ENCODE data around the gene ADCK1. TPM values are rescaled to one million over a fixed set of nuclear protein-coding genes. Genes with fewer than 3 reads are reported as not detected.

The ADCK1 gene
- total RNA-seq, 2 experiments from 2014 or later = 2.7 to 3.3 TPM

- H3K9me3 Mint-ChIP-seq (ENCODE audit: insufficient read depth) = no peaks in the 10 kb centered on the region
- ChIA-PET POLR2A (no interaction called here), CTCF (interaction anchor here (0.7 kb wide), 1 partner anchor 9 kb away, joined by 3 read pairs; no protein-coding TSS in a partner anchor)
- no peaks in the 10 kb centered on the region for H3K27me3 Mint-ChIP-seq (ENCODE audit: low read depth)
- DNase-seq (no peak), ATAC-seq (no peak)
- no peak overlapping the region for H3K4me3 Mint-ChIP-seq
- H3K4me1 Mint-ChIP-seq (ENCODE audit: low read depth) = no peaks in the 10 kb centered on the region
- H3K27ac Mint-ChIP-seq = no peak overlapping the region
- H3K36me3 Mint-ChIP-seq (ENCODE audit: low read depth) = peaks cover 1% of the 10 kb centered on the region
Measured at GRCh38 chr14:77868552-77869285, 68.8 kb downstream of the ADCK1 start.

- POLR2A ChIA-PET = no interaction called here
Measured at GRCh38 chr14:77869340-77869739, 69.4 kb downstream of the ADCK1 start.

GRCh38 chr14:77870646-77871045 is 70.7 kb downstream of the ADCK1 start:
- Mint-ChIP-seq H3K36me3 (ENCODE audit: low read depth) (peaks cover 1% of the 10 kb centered on the region), H3K27ac (no peak overlapping the region)
- CTCF ChIA-PET = interaction anchor here (0.5 to 0.8 kb wide), 2 partner anchors 9 to 28 kb away, joined by 3 read pairs; no protein-coding TSS in a partner anchor

More at GRCh38 chr14:77869340-77869739, 69.4 kb downstream of the ADCK1 start:
- H3K9me3 Mint-ChIP-seq (ENCODE audit: insufficient read depth) = peaks cover under 1% of the 10 kb centered on the region
- H3K4me3 Mint-ChIP-seq = no peak overlapping the region
- H3K4me1 Mint-ChIP-seq (ENCODE audit: low read depth) = no peaks in the 10 kb centered on the region
- H3K36me3 Mint-ChIP-seq (ENCODE audit: low read depth) = peaks cover 1% of the 10 kb centered on the region
- no peak overlapping the region for H3K27ac Mint-ChIP-seq
- no peak for DNase-seq
- ATAC-seq = no peak
- CTCF ChIA-PET = interaction anchor here (0.7 kb wide), 1 partner anchor 10 kb away, joined by 3 read pairs; no protein-coding TSS in a partner anchor
- no peaks in the 10 kb centered on the region for H3K27me3 Mint-ChIP-seq (ENCODE audit: low read depth)

GRCh38 chr14:77872152-77872551 is 72.2 kb downstream of the ADCK1 start:
- DNase-seq (no peak), ATAC-seq (no peak)
- Mint-ChIP-seq H3K4me3 (no peak overlapping the region), H3K27ac (no peak overlapping the region), H3K27me3 (ENCODE audit: low read depth) (no peaks in the 10 kb centered on the region), H3K9me3 (ENCODE audit: insufficient read depth) (peaks cover 9% of the 10 kb centered on the region), H3K4me1 (ENCODE audit: low read depth) (no peaks in the 10 kb centered on the region), H3K36me3 (ENCODE audit: low read depth) (peaks cover 1% of the 10 kb centered on the region)
- ChIA-PET CTCF (interaction anchor here (3.0 kb wide), 1 partner anchor 10 kb away, joined by 12 read pairs; no protein-coding TSS in a partner anchor), POLR2A (no interaction called here)

More at GRCh38 chr14:77870646-77871045, 70.7 kb downstream of the ADCK1 start:
- H3K4me3 Mint-ChIP-seq = no peak overlapping the region
- no peaks in the 10 kb centered on the region for H3K4me1 Mint-ChIP-seq (ENCODE audit: low read depth)
- ATAC-seq = no peak
- POLR2A ChIA-PET = no interaction called here
- H3K9me3 Mint-ChIP-seq (ENCODE audit: insufficient read depth) = peaks cover 9% of the 10 kb centered on the region
- no peak for DNase-seq
- no peaks in the 10 kb centered on the region for H3K27me3 Mint-ChIP-seq (ENCODE audit: low read depth)

GRCh38 chr14:77872983-77873382 is 73.1 kb downstream of the ADCK1 start:
- ATAC-seq = no peak
- Mint-ChIP-seq H3K27me3 (ENCODE audit: low read depth) (no peaks in the 10 kb centered on the region), H3K36me3 (ENCODE audit: low read depth) (peaks cover 1% of the 10 kb centered on the region), H3K9me3 (ENCODE audit: insufficient read depth) (peaks cover 9% of the 10 kb centered on the region), H3K4me3 (no peak overlapping the region), H3K27ac (no peak overlapping the region), H3K4me1 (ENCODE audit: low read depth) (no peaks in the 10 kb centered on the region)
- ChIA-PET POLR2A (no interaction called here), CTCF (interaction anchor here (3.0 kb wide), 1 partner anchor 11 kb away, joined by 12 read pairs; no protein-coding TSS in a partner anchor)
- no peak for DNase-seq

GRCh38 chr14:77878783-77879182 is 78.9 kb downstream of the ADCK1 start:
- no peak for ATAC-seq

DNA sequence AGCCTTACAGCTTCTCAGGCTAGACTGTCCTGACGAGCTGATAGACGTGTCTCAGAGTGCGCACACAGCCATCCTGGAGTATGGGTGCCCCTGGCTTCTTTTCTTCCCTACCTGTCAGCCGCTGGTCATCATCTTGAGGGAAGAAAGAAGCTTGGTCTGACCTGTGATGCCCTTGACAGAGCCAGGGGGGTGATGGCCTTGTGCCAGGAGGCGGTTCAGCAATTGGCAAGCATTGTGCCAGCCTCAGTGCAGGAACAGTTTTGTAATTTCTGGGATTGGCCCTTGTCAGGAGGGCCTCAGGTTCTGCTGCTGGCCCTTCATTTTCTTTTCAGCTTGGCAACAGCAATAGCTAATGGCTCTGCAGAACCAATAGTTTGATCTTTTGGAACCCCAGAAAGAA is 80.1 kb downstream of the ADCK1 start:
- no peak for ATAC-seq
- H3K36me3 Mint-ChIP-seq (ENCODE audit: low read depth) = no peaks in the 10 kb centered on the region
- no peak for DNase-seq
- ChIA-PET CTCF (interaction anchor here (1.7 kb wide), 1 partner anchor 18 kb away, joined by 5 read pairs; no protein-coding TSS in a partner anchor), POLR2A (no interaction called here)
- no peak overlapping the region for H3K4me3 Mint-ChIP-seq
- peaks cover 1% of the 10 kb centered on the region for H3K9me3 Mint-ChIP-seq (ENCODE audit: insufficient read depth)
- no peaks in the 10 kb centered on the region for H3K27me3 Mint-ChIP-seq (ENCODE audit: low read depth)
- H3K27ac Mint-ChIP-seq = no peak overlapping the region
- no peaks in the 10 kb centered on the region for H3K4me1 Mint-ChIP-seq (ENCODE audit: low read depth)

More at GRCh38 chr14:77878783-77879182, 78.9 kb downstream of the ADCK1 start:
- no peaks in the 10 kb centered on the region for H3K4me1 Mint-ChIP-seq (ENCODE audit: low read depth)
- ChIA-PET CTCF (interaction anchor here (1.7 kb wide), 1 partner anchor 16 kb away, joined by 5 read pairs; no protein-coding TSS in a partner anchor), POLR2A (no interaction called here)
- no peaks in the 10 kb centered on the region for H3K27me3 Mint-ChIP-seq (ENCODE audit: low read depth)
- H3K36me3 Mint-ChIP-seq (ENCODE audit: low read depth) = no peaks in the 10 kb centered on the region
- no peak overlapping the region for H3K4me3 Mint-ChIP-seq
- DNase-seq = no peak
- peaks cover 9% of the 10 kb centered on the region for H3K9me3 Mint-ChIP-seq (ENCODE audit: insufficient read depth)
- H3K27ac Mint-ChIP-seq = no peak overlapping the region

DNA sequence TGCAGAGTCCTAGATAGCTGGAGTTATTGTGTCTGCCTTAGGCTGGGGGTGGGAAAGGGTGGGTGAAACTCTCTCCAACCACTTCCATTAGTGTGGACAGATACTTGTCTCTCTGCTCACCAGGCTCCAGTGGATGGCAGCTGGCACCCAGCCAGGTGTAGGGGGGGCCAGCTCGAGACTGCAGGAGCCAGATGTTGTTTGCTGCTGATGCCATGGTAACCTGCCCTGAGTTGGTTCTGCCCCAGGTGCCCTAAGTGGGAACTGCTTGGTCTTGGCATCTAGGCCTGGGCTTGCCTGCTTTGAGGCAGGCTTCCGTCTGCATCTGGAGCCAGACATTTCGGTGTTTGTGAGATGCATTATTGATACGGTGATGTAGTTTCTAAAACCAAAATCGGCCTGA is 82.2 kb downstream of the ADCK1 start:
- ChIA-PET POLR2A (no interaction called here), CTCF (no interaction called here)
- no peaks in the 10 kb centered on the region for H3K36me3 Mint-ChIP-seq (ENCODE audit: low read depth)
- no peak for ATAC-seq
- no peaks in the 10 kb centered on the region for H3K27me3 Mint-ChIP-seq (ENCODE audit: low read depth)
- H3K9me3 Mint-ChIP-seq (ENCODE audit: insufficient read depth) = no peaks in the 10 kb centered on the region
- no peaks in the 10 kb centered on the region for H3K4me1 Mint-ChIP-seq (ENCODE audit: low read depth)
- DNase-seq = no peak
- H3K4me3 Mint-ChIP-seq = no peak overlapping the region
- no peak overlapping the region for H3K27ac Mint-ChIP-seq

GRCh38 chr14:77882636-77883035 is 82.7 kb downstream of the ADCK1 start:
- Mint-ChIP-seq H3K9me3 (ENCODE audit: insufficient read depth) (no peaks in the 10 kb centered on the region), H3K4me3 (no peak overlapping the region), H3K27me3 (ENCODE audit: low read depth) (no peaks in the 10 kb centered on the region), H3K27ac (no peak overlapping the region), H3K4me1 (ENCODE audit: low read depth) (no peaks in the 10 kb centered on the region), H3K36me3 (ENCODE audit: low read depth) (no peaks in the 10 kb centered on the region)
- ATAC-seq (no peak), DNase-seq (no peak)
- CTCF ChIA-PET = no interaction called here
- POLR2A ChIA-PET = no interaction called here

DNA sequence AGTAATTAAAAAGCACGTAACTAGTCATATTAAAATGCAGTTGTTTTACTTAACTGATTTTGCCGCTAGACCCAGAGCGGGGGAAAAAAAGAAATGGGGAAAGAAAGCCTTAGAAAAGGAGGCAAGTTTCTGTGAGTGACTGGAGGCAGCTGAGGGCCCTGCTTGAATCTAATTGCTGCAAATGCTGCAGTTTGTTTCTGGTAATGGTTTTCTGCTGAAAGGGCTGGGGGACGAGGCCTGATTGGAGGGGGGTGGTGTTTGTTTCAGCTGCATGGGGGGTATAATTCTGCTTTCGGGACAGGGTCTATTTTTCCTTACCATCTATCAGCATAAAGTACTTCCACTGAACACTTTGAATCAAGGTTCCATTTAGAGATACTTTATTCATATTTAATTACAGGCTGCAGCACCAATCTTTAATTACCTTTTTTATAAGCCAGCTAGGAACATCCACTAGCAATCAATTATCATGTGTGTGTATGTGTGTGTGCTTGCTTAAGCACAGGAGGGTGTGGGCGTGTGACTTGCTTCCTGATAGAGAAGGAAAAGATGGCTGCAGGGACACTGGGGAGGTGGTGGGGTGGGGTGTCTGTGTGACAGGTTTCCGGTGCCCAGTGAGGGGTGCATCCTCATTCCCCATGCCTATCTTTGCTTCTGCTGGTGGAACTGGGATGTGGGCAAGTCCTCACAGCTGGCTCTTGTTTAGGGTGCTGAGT is 83.4 kb downstream of the ADCK1 start:
- DNase-seq = no peak
- Mint-ChIP-seq H3K4me1 (ENCODE audit: low read depth) (no peaks in the 10 kb centered on the region), H3K4me3 (no peak overlapping the region), H3K27me3 (ENCODE audit: low read depth) (no peaks in the 10 kb centered on the region), H3K27ac (no peak overlapping the region), H3K9me3 (ENCODE audit: insufficient read depth) (no peaks in the 10 kb centered on the region), H3K36me3 (ENCODE audit: low read depth) (no peaks in the 10 kb centered on the region)
- CTCF ChIA-PET = no interaction called here
- no peak for ATAC-seq
- POLR2A ChIA-PET = interaction anchor here (0.6 kb wide), 1 partner anchor 1881 kb away, joined by 4 read pairs; no protein-coding TSS in a partner anchor

GRCh38 chr14:77883847-77884238 is 83.9 kb downstream of the ADCK1 start:
- ATAC-seq (no peak), DNase-seq (no peak)
- H3K27me3 Mint-ChIP-seq (ENCODE audit: low read depth) = no peaks in the 10 kb centered on the region
- H3K4me3 Mint-ChIP-seq = no peak overlapping the region
- H3K36me3 Mint-ChIP-seq (ENCODE audit: low read depth) = no peaks in the 10 kb centered on the region
- no peak overlapping the region for H3K27ac Mint-ChIP-seq
- CTCF ChIA-PET = no interaction called here
- POLR2A ChIA-PET = interaction anchor here (0.6 kb wide), 1 partner anchor 1880 kb away, joined by 4 read pairs; no protein-coding TSS in a partner anchor
- no peaks in the 10 kb centered on the region for H3K9me3 Mint-ChIP-seq (ENCODE audit: insufficient read depth)
- H3K4me1 Mint-ChIP-seq (ENCODE audit: low read depth) = no peaks in the 10 kb centered on the region

DNA sequence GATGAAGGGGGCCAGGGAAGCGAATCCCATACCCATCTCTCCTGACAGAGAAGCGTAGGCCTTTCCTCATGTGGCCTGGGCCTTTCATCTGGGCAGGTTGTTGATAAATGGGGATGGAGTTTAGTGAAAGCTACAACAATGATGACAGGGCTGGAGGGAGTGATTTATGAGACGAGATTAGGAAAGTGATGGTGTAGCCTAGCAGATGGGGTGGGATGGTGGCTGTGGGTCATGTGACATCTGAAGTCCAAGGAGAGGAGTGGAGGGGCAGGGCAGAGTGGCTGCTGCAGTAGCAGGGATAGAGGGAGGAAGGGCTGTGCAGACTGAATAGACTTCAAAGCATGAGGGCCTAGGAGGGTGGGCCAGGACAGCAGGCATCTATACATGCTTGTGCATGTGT is 85.5 kb downstream of the ADCK1 start:
- Mint-ChIP-seq H3K9me3 (ENCODE audit: insufficient read depth) (no peaks in the 10 kb centered on the region), H3K27ac (no peak overlapping the region), H3K27me3 (ENCODE audit: low read depth) (no peaks in the 10 kb centered on the region), H3K4me3 (no peak overlapping the region), H3K4me1 (ENCODE audit: low read depth) (no peaks in the 10 kb centered on the region), H3K36me3 (ENCODE audit: low read depth) (no peaks in the 10 kb centered on the region)
- ATAC-seq = no peak
- ChIA-PET CTCF (no interaction called here), POLR2A (no interaction called here)
- no peak for DNase-seq
